K562 (cell line): Measurements from ENCODE around the gene PSD4. TPM values are rescaled to one million over a fixed set of nuclear protein-coding genes. Genes with fewer than 3 reads are reported as not detected.

Source experiments
- ATF4 ChIP-seq: fragments of 450-650 bp; formaldehyde crosslinking; IDR thresholded peaks from 2 replicates; pipeline ENCODE4 v1.4.0; 2022; ENCODE audit warnings: mild to moderate bottlenecking, moderate library complexity
- BRD4 ChIP-seq: fragments of 200-600 bp; sonication (generic); IDR thresholded peaks from 2 replicates; pipeline ENCODE4 v1.6.1; 2017; ENCODE audit warnings: inconsistent platforms
- EHMT2 ChIP-seq: fragments of 450-650 bp; IDR thresholded peaks from 2 replicates; pipeline ENCODE4 v1.6.1; 2018; ENCODE audit warnings: antibody characterized with exemption
- ESRRA ChIP-seq: fragments of 450-650 bp; IDR thresholded peaks from 2 replicates; pipeline ENCODE4 v1.6.1; 2014; ENCODE audit warnings: low read depth, mild to moderate bottlenecking, moderate library complexity, borderline replicate concordance
- FIP1L1 ChIP-seq: fragments of 200-400 bp; formaldehyde crosslinking; IDR thresholded peaks from 2 replicates; pipeline ENCODE4 v1.6.1; 2018; ENCODE audit warnings: mild to moderate bottlenecking, low read depth, low read length; ENCODE audit not compliant: poor library complexity, severe bottlenecking
- FOXM1 ChIP-seq, 2 experiments: fragments of 450-650 bp in 1 of 2; sonication (generic) in 1 of 2; formaldehyde crosslinking in 1 of 2; IDR thresholded peaks; 2 replicates each; pipeline versions ENCODE4 v1.6.1 to v1.9.0; 2017 to 2022; ENCODE audit warnings: low read depth in 2 of 2, mild to moderate bottlenecking in 2 of 2, missing genetic modification reagents in 1 of 2, moderate library complexity in 1 of 2
- GABPA ChIP-seq: fragments of 200-800 bp; sonication (Bioruptor generic); conservative IDR thresholded peaks from 2 replicates; pipeline ENCODE4 v1.6.1; 2016; ENCODE audit warnings: low read depth, missing genetic modification characterization, missing compliant biosample characterization
- HDAC8 ChIP-seq: fragments of 450-650 bp; IDR thresholded peaks from 2 replicates; pipeline ENCODE4 v1.6.1; 2016; ENCODE audit warnings: mild to moderate bottlenecking, missing genetic modification characterization, moderate library complexity, missing compliant biosample characterization
- HIVEP1 ChIP-seq: fragments of 250-450 bp; sonication (Bioruptor Pico); IDR thresholded peaks from 2 replicates; pipeline ENCODE4 v1.4.0; 2020; ENCODE audit warnings: mild to moderate bottlenecking
- NFRKB ChIP-seq: fragments of 450-650 bp; IDR thresholded peaks from 2 replicates; pipeline ENCODE4 v1.6.1; 2016; ENCODE audit warnings: low read depth
- PHF8 ChIP-seq: fragments of 200-600 bp; sonication (generic); IDR thresholded peaks from 2 replicates; pipeline ENCODE4 v1.6.1; 2012; ENCODE audit warnings: mixed run types, mild to moderate bottlenecking, inconsistent platforms, low read length, moderate library complexity, borderline replicate concordance
- SMARCA4 ChIP-seq: fragments of 450-650 bp; IDR thresholded peaks from 2 replicates; pipeline ENCODE4 v1.6.1; 2016
- SMC3 ChIP-seq: conservative IDR thresholded peaks from 2 replicates; pipeline ENCODE4 v1.6.1; 2011; ENCODE audit warnings: low read depth, low read length, improper control_type of control experiment; ENCODE audit not compliant: insufficient read depth
- TAF1 ChIP-seq: IDR thresholded peaks from 2 replicates; pipeline ENCODE4 v1.6.1; 2011; ENCODE audit warnings: mild to moderate bottlenecking, low read length, moderate library complexity; ENCODE audit not compliant: insufficient read depth, control insufficient read depth, severe bottlenecking; ENCODE audit errors: extremely low read depth
- TEAD2 ChIP-seq: fragments of 450-650 bp; IDR thresholded peaks from 2 replicates; pipeline ENCODE4 v1.6.1; 2016; ENCODE audit warnings: missing genetic modification characterization, control low read depth, missing compliant biosample characterization
- TEAD4 ChIP-seq, 2 experiments: sonication (generic) in 1 of 2; formaldehyde crosslinking in 1 of 2; IDR thresholded peaks; 2 replicates each; pipeline versions ENCODE4 v1.6.1 to v1.8.0; 2012 to 2022; ENCODE audit warnings: borderline replicate concordance in 1 of 2, inconsistent platforms in 1 of 2, low read length in 1 of 2, mild to moderate bottlenecking in 1 of 2, missing genetic modification reagents in 1 of 2
- THAP7 ChIP-seq: fragments of 250-450 bp; sonication (Bioruptor Pico); IDR thresholded peaks from 2 replicates; pipeline ENCODE4 v1.5.0; 2021
- ZBTB17 ChIP-seq: fragments of 450-650 bp; formaldehyde crosslinking; IDR thresholded peaks from 2 replicates; pipeline ENCODE4 v1.4.0; 2020; ENCODE audit warnings: mild to moderate bottlenecking
- ZNF165 ChIP-seq: fragments of 250-450 bp; sonication (Bioruptor Pico); IDR thresholded peaks from 2 replicates; pipeline ENCODE4 v1.4.0; 2020; ENCODE audit warnings: borderline replicate concordance
- ZNF174 ChIP-seq: fragments of 250-450 bp; sonication (Bioruptor Pico); IDR thresholded peaks from 2 replicates; pipeline ENCODE4 v1.4.0; 2020; ENCODE audit warnings: mild to moderate bottlenecking
- ZNF561 ChIP-seq: fragments of 450-650 bp; formaldehyde crosslinking; conservative IDR thresholded peaks from 2 replicates; pipeline ENCODE4 v1.4.0; 2020; ENCODE audit warnings: mild to moderate bottlenecking, moderate library complexity
- ZNF655 ChIP-seq: fragments of 250-450 bp; sonication (Bioruptor Pico); IDR thresholded peaks from 2 replicates; pipeline ENCODE4 v1.5.0; 2021
- polyA plus RNA-seq, 8 experiments: library from polyadenylated mRNA; depleted of rRNA in 4 of 8; stranded (reverse) in 5 of 8; unstranded in 3 of 8; fragments of >200 nt; fragmentation: Nextera tagmentation in 2 of 8; fragmentation: Illumina TruSeq in 1 of 8; extraction: Ambion mirVana in 2 of 8; extraction: Trizol in 1 of 8; gene quantifications; 2 replicates each; pipeline versions ENCODE4 v1.2.1 to v1.2.3, GENCODE V29; 2011 to 2014; ENCODE audit warnings: inconsistent platforms in 1 of 8, missing spikeins in 1 of 8
- total RNA-seq, 7 experiments: library from RNA; depleted of rRNA in 6 of 7; stranded (reverse); fragments of >200 nt in 6 of 7; fragmentation: Illumina TruSeq in 2 of 7; extraction: Trizol in 2 of 7; gene quantifications; 2 replicates each; pipeline versions ENCODE4 v1.2.1 to v1.2.3, GENCODE V29; 2011 to 2021; ENCODE audit warnings: low replicate concordance in 1 of 7

Gene PSD4
- total and polyA plus RNA-seq, 9 of the 15 experiments (the other 6 are each of a cell fraction or from before 2014, with no cell fraction given) = 0.46 to 54.0 (median 20.8) TPM

- TF ChIP-seq SMC3 (no peak), ZNF561 (CRISPR knock-in tag) (no peak), ZNF174 (CRISPR knock-in tag) (no peak), ZNF165 (CRISPR knock-in tag) (no peak), ZNF655 (no peak), ZBTB17 (CRISPR knock-in tag) (peak; percentile 68; the same call in 1 of the 2 replicates), PHF8 (peak; percentile 78; the same call in 1 of the 2 replicates), TAF1 (peak; percentile 84), BRD4 (peak; percentile 29; the same call in 1 of the 2 replicates), HIVEP1 (0 out of 2 replicates have a peak, but pooled peaks have one; percentile 18), FOXM1 (IDR thresholded peaks at IDR 0.05; ENCODE audit: low read depth) (no peak), FOXM1 (CRISPR knock-in tag; IDR thresholded peaks at IDR 0.05; ENCODE audit: low read depth) (0 out of 2 replicates have a peak, but pooled peaks have one; percentile 39), HDAC8 (tag) (no peak), ATF4 (CRISPR knock-in tag) (0 out of 2 replicates have a peak, but pooled peaks have one; percentile 30), FIP1L1 (no peak), EHMT2 (no peak; the same call in 1 of the 2 replicates), THAP7 (no peak), ESRRA (peak; percentile 35; the same call in 1 of the 2 replicates), NFRKB (peak; percentile 50; the same call in 1 of the 2 replicates), SMARCA4 (peak; percentile 65), GABPA (peak; percentile 91), TEAD2 (tag) (no peak), TEAD4 (IDR thresholded peaks at IDR 0.05; ENCODE audit: low read length) (0 out of 2 replicates have a peak, but pooled peaks have one; percentile 26), TEAD4 (CRISPR knock-in tag; IDR thresholded peaks at IDR 0.05; ENCODE audit: borderline replicate concordance) (no peak)
Measured at GRCh38 chr2:113173542-113174375, at the start of gene PSD4 (continued).
